Measurements from ENCODE around the gene CARS1. TPM values are rescaled to one million over a fixed set of nuclear protein-coding genes. Genes with fewer than 3 reads are reported as not detected.
A peak's percentile ranks its signal among the peaks of the same experiment; 100 is the strongest.

CARS1 gene
- total and polyA plus RNA-seq, 2 of the 4 experiments (the other 2 are of a cell fraction) = 72.7 to 78.3 TPM

DNA sequence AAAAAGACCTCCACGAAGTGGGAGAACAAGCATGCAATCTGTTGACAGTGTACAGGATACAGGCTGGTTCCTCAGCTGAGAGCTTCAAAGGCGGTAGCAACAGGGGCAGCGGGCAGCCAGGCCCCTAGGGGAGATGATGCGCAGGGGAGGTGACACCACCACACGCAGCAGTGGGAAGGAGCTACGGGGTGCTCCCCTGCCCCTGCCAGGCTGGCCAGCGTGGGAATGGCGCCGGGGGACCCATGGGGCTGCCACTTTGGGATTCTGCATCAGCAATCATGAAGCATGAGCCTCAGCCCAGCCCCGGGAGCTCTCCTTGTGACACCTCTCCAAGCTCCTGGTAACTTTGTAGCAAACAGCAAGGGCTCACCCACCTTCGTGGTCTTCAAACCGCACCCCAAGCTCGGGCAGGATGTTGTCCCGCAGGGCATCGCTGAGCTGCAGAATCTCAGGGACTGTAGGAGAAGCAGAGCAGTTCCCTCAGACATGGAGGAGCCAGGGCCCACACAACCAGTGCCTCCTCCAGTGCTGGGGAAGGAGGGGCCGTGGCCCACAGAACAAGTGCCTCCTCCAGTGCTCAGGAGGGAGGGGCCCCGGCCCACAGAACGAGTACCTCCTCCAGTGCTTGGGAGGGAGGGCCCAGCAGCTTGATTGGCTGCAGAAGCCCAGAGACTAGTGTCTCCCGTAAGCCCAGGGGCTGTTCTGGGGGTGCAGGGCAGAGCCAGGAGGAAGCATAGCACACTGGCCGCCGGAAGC, 50.5 kb downstream of the CARS1 start:
- in situ Hi-C loops (cut with MboI; ENCODE audit: low sequenced_read_pairs) (no loop called here), intact Hi-C loops (cut with micrococcal nuclease) (no loop called here), dilution Hi-C loops (cut with HindIII; ENCODE audit: low sequenced_read_pairs, unreplicated experiment) (no loop called here)
- 85% methylated on average over 10 of the region's 21 CpGs; no CpG with 5 or more reads in 1 of the 2 experiments for WGBS, 2 experiments (ENCODE audit: extremely low coverage in 2 of 2, insufficient read length in 1 of 2)
- no peak overlapping the region for H3K18ac ChIP-seq (ENCODE audit: low read depth, low read length)
- TF ChIP-seq SMC3 (IDR thresholded peaks at IDR 0.05; ENCODE audit: low read depth, low read length) (no peak), NFE2L2 (IDR thresholded peaks at IDR 0.05; ENCODE audit: low read depth, low read length) (no peak), POLR2A (IDR thresholded peaks at IDR 0.05; ENCODE audit: low read depth, low read length) (no peak), RCOR1 (IDR thresholded peaks at IDR 0.05; ENCODE audit: insufficient replicate concordance, low read length) (no peak), MAFK (IDR thresholded peaks at IDR 0.05; ENCODE audit: low read depth, low read length) (no peak), BHLHE40 (IDR thresholded peaks at IDR 0.05; ENCODE audit: low read depth, low read length) (no peak), MAZ (IDR thresholded peaks at IDR 0.05; ENCODE audit: borderline replicate concordance, low read depth, low read length) (no peak)
- TF ChIP-seq, protein P1, sequence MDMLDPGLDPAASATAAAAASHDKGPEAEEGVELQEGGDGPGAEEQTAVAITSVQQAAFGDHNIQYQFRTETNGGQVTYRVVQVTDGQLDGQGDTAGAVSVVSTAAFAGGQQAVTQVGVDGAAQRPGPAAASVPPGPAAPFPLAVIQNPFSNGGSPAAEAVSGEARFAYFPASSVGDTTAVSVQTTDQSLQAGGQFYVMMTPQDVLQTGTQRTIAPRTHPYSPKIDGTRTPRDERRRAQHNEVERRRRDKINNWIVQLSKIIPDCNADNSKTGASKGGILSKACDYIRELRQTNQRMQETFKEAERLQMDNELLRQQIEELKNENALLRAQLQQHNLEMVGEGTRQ (IDR thresholded peaks at IDR 0.05; ENCODE audit: low read depth, low read length) = no peak
- TF ChIP-seq, protein P2, sequence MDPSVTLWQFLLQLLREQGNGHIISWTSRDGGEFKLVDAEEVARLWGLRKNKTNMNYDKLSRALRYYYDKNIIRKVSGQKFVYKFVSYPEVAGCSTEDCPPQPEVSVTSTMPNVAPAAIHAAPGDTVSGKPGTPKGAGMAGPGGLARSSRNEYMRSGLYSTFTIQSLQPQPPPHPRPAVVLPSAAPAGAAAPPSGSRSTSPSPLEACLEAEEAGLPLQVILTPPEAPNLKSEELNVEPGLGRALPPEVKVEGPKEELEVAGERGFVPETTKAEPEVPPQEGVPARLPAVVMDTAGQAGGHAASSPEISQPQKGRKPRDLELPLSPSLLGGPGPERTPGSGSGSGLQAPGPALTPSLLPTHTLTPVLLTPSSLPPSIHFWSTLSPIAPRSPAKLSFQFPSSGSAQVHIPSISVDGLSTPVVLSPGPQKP (IDR thresholded peaks at IDR 0.05; ENCODE audit: borderline replicate concordance, low read depth, low read length) = no peak
- ChIA-PET CTCF (no interaction called here), POLR2A (ENCODE audit: unreplicated experiment) (no interaction called here)
- H4K91ac ChIP-seq (ENCODE audit: insufficient read depth, low read depth, low read length) = no peak overlapping the region
- no peak overlapping the region for H3K4me3 ChIP-seq (ENCODE audit: insufficient read depth, low read depth, low read length)
- no peaks in the 10 kb centered on the region for H3K4me1 ChIP-seq (ENCODE audit: control insufficient read depth, insufficient read depth, low read length)
- H3K9me1 ChIP-seq (ENCODE audit: insufficient read depth, low read length) = no peaks in the 10 kb centered on the region
- H2BK20ac ChIP-seq (ENCODE audit: low read depth, low read length) = no peak overlapping the region
- no peak for ATAC-seq (ENCODE audit: low read depth)
- H3K4me2 ChIP-seq (ENCODE audit: low read depth, low read length) = no peak overlapping the region
- H2AK5ac ChIP-seq (ENCODE audit: low read depth, low read length) = no peak overlapping the region
- H2AK9ac ChIP-seq (replicated peaks; ENCODE audit: low read depth, low read length, poor library complexity) = no peak overlapping the region
- H3K9me3 ChIP-seq (ENCODE audit: control insufficient read depth, insufficient read depth, low read length) = no peaks in the 10 kb centered on the region
- no peak overlapping the region for H4K8ac ChIP-seq (ENCODE audit: low read depth in 2 of 2, low read length in 2 of 2)
- H3K4ac ChIP-seq (ENCODE audit: low read depth, low read length) = no peak overlapping the region
- H3K9ac ChIP-seq (ENCODE audit: low read depth, low read length) = no peak overlapping the region
- peaks cover 86% of the 10 kb centered on the region for H3K36me3 ChIP-seq (ENCODE audit: control insufficient read depth, insufficient read depth, low read length)
- no peak overlapping the region for H3K27ac ChIP-seq (ENCODE audit: insufficient read depth, low read length)
- H4K5ac ChIP-seq (ENCODE audit: low read depth, low read length) = no peak overlapping the region
- no peak overlapping the region for H2BK120ac ChIP-seq (ENCODE audit: low read depth, low read length)
- BruUV-seq (replicated peaks) = no TSS peak
- H2BK5ac ChIP-seq (ENCODE audit: low read depth, low read length, poor library complexity, severe bottlenecking) = no peak overlapping the region
- no peak for DNase-seq
- no peaks in the 10 kb centered on the region for H3K27me3 ChIP-seq (ENCODE audit: control insufficient read depth, insufficient read depth, low read length)
- H3K14ac ChIP-seq (replicated peaks; ENCODE audit: low read depth, low read length) = no peak overlapping the region
- no peak overlapping the region for H3K56ac ChIP-seq (ENCODE audit: extremely low read depth, insufficient read depth, low read length)
- no peak overlapping the region for H2BK15ac ChIP-seq (ENCODE audit: low read depth, low read length)
- H3K23ac ChIP-seq (ENCODE audit: low read depth, low read length) = no peak overlapping the region
- peaks cover 12% of the 10 kb centered on the region for H4K20me1 ChIP-seq (ENCODE audit: insufficient read depth, low read length)
- H3K79me1 ChIP-seq (ENCODE audit: low read depth in 1 of 2, low read length in 2 of 2) = peaks cover 3 to 26% of the 10 kb centered on the region in 2 experiments; a peak in 2 of 4 replicates
- H2AFZ ChIP-seq (replicated peaks; ENCODE audit: low read length, poor library complexity) = peak overlapping the region; percentile 47

All from IMR-90 (cell line).